ENCODE data around the gene NEMP2.

NEMP2 gene

DNA sequence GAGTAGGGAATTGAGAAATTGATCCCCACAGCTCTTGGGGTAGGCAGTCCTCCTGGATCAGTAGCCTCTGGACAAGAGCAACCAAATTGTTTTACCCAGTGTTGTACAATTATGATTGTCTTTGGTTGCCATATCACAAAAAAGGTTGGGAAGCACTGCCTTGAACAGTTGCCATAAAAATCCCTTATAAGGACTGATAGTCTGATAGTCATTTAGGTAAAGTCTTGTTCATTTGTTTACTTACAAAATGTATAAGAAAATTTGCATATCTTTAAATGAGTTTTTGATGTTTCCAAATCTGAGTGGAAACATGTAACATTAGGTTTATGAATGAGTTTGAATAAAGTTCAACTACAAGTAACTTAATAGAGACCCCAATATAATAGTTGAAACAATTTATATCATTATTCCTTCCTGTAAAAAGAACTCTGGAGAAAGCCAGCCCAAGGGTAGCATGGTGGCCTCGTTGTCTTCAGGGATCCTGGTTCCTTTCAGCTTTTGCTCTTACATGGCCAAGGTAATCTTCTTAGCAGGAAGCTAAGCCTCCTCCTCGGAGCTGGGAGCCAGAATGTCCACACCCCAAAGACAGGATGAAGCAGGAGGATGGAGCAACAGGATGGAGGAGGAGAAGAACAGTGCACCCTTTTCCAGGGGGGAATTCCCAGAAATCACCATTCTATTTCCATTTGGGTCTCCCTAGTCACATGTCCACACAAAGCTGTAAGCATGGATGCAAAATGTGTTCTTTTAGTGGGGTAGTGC, 35.7 kb upstream of the NEMP2 start:
- Histone ChIP-seq H3K9ac (ENCODE audit: low read length) (no peak overlapping the region), H3K36me3 (replicated peaks; ENCODE audit: insufficient read depth, low read length) (no peaks in the 10 kb centered on the region), H3K4me3 (ENCODE audit: low read length) (no peak overlapping the region), H3F3A (ENCODE audit: insufficient read depth, low read length) (no peaks in the 10 kb centered on the region), H3K4me1 (ENCODE audit: low read length) (no peaks in the 10 kb centered on the region), H3K79me2 (ENCODE audit: low read length) (no peaks in the 10 kb centered on the region), H3K9me2 (replicated peaks; ENCODE audit: insufficient read depth, low read length) (no peaks in the 10 kb centered on the region), H3K27me3 (replicated peaks; ENCODE audit: insufficient read depth, low read length) (no peaks in the 10 kb centered on the region), H4K20me1 (ENCODE audit: insufficient read depth, low read length) (no peaks in the 10 kb centered on the region), H3K27ac (ENCODE audit: low read length) (no peak overlapping the region), H2AFZ (ENCODE audit: low read length) (no peak overlapping the region), H3K4me2 (ENCODE audit: low read depth, low read length) (no peak overlapping the region), H3K9me3 (replicated peaks; ENCODE audit: insufficient read depth, low read length) (no peaks in the 10 kb centered on the region)
- no peak for DNase-seq
- TF ChIP-seq, protein P1, sequence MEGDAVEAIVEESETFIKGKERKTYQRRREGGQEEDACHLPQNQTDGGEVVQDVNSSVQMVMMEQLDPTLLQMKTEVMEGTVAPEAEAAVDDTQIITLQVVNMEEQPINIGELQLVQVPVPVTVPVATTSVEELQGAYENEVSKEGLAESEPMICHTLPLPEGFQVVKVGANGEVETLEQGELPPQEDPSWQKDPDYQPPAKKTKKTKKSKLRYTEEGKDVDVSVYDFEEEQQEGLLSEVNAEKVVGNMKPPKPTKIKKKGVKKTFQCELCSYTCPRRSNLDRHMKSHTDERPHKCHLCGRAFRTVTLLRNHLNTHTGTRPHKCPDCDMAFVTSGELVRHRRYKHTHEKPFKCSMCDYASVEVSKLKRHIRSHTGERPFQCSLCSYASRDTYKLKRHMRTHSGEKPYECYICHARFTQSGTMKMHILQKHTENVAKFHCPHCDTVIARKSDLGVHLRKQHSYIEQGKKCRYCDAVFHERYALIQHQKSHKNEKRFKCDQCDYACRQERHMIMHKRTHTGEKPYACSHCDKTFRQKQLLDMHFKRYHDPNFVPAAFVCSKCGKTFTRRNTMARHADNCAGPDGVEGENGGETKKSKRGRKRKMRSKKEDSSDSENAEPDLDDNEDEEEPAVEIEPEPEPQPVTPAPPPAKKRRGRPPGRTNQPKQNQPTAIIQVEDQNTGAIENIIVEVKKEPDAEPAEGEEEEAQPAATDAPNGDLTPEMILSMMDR (IDR thresholded peaks at IDR 0.05; ENCODE audit: low read length): no peak
- no peak for TF ChIP-seq EZH2phosphoT487 (IDR thresholded peaks at IDR 0.05; ENCODE audit: low read length)
- TF ChIP-seq EZH2 (optimal IDR thresholded peaks at IDR 0.05; ENCODE audit: low read depth, low read length): no peak

- Histone ChIP-seq H3K27me3 (replicated peaks; ENCODE audit: insufficient read depth, low read length) (no peaks in the 10 kb centered on the region), H3K9me3 (replicated peaks; ENCODE audit: insufficient read depth, low read length) (no peaks in the 10 kb centered on the region), H4K20me1 (ENCODE audit: insufficient read depth, low read length) (no peaks in the 10 kb centered on the region), H2AFZ (ENCODE audit: low read length) (no peak overlapping the region), H3K79me2 (ENCODE audit: low read length) (no peaks in the 10 kb centered on the region), H3K4me2 (ENCODE audit: low read depth, low read length) (no peak overlapping the region), H3K9me2 (replicated peaks; ENCODE audit: insufficient read depth, low read length) (no peaks in the 10 kb centered on the region), H3K4me1 (ENCODE audit: low read length) (no peaks in the 10 kb centered on the region), H3K36me3 (replicated peaks; ENCODE audit: insufficient read depth, low read length) (no peaks in the 10 kb centered on the region), H3F3A (ENCODE audit: insufficient read depth, low read length) (no peaks in the 10 kb centered on the region), H3K27ac (ENCODE audit: low read length) (no peak overlapping the region), H3K9ac (ENCODE audit: low read length) (no peak overlapping the region), H3K4me3 (ENCODE audit: low read length) (no peak overlapping the region)
- no peak for DNase-seq
- TF ChIP-seq, protein P1 (IDR thresholded peaks at IDR 0.05; ENCODE audit: low read length): no peak
- TF ChIP-seq EZH2 (optimal IDR thresholded peaks at IDR 0.05; ENCODE audit: low read depth, low read length) (no peak), EZH2phosphoT487 (IDR thresholded peaks at IDR 0.05; ENCODE audit: low read length) (no peak)
Observed at GRCh38 chr2:190564838-190565237, 30.3 kb upstream of the NEMP2 start.

DNA sequence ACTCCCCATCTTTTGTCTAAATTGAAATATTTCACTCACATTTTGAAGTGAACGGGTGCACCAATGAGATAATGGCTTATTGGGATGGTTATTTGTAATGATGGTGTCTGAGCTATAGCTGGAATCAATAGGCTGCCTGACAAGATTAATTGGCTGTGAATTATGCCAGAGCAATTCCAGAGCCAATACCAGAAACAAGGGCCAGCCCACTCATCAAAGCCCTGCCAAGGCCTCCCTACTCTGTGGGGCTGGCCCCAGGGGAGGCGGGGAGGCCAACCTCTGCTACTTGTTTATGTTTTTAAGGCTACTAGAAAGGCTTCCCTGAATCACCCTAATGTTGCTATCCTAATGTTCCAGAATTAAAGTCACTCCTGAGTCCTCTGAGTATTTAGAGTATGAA, 29.1 kb upstream of the NEMP2 start:
- DNase-seq: no peak
- Histone ChIP-seq H3K9me3 (replicated peaks; ENCODE audit: insufficient read depth, low read length) (no peaks in the 10 kb centered on the region), H3K9ac (ENCODE audit: low read length) (no peak overlapping the region), H3K36me3 (replicated peaks; ENCODE audit: insufficient read depth, low read length) (no peaks in the 10 kb centered on the region), H3K4me2 (ENCODE audit: low read depth, low read length) (no peak overlapping the region), H2AFZ (ENCODE audit: low read length) (no peak overlapping the region), H3K4me1 (ENCODE audit: low read length) (no peaks in the 10 kb centered on the region), H3F3A (ENCODE audit: insufficient read depth, low read length) (no peaks in the 10 kb centered on the region), H3K27me3 (replicated peaks; ENCODE audit: insufficient read depth, low read length) (no peaks in the 10 kb centered on the region), H3K9me2 (replicated peaks; ENCODE audit: insufficient read depth, low read length) (no peaks in the 10 kb centered on the region), H4K20me1 (ENCODE audit: insufficient read depth, low read length) (no peaks in the 10 kb centered on the region), H3K27ac (ENCODE audit: low read length) (no peak overlapping the region), H3K4me3 (ENCODE audit: low read length) (no peak overlapping the region), H3K79me2 (ENCODE audit: low read length) (no peaks in the 10 kb centered on the region)
- no peak for TF ChIP-seq EZH2phosphoT487 (IDR thresholded peaks at IDR 0.05; ENCODE audit: low read length)
- TF ChIP-seq EZH2 (optimal IDR thresholded peaks at IDR 0.05; ENCODE audit: low read depth, low read length): no peak
- TF ChIP-seq, protein P1 (IDR thresholded peaks at IDR 0.05; ENCODE audit: low read length): no peak
